Testis (tissue), 3 donors: ENCODE measurements around the gene YEATS2. TPM values are rescaled to one million over a fixed set of nuclear protein-coding genes. Genes with fewer than 3 reads are reported as not detected.

Experiments
- DNase-seq: peaks from one replicate; pipeline ENCODE4 v3.0.0-alpha.2; 2019
- H3K27ac ChIP-seq, 2 donors: fragments of 200-600 bp; sonication (generic); one replicate each; pipeline ENCODE4 v1.5.1; 2019
- H3K27me3 ChIP-seq: fragments of 200-600 bp; sonication (generic); one replicate; pipeline ENCODE4 v1.5.1; 2019
- H3K36me3 ChIP-seq: fragments of 200-600 bp; sonication (generic); one replicate; pipeline ENCODE4 v1.5.1; 2017; ENCODE audit warnings: low read depth; ENCODE audit errors: missing control alignments
- H3K4me1 ChIP-seq: fragments of 200-600 bp; sonication (generic); one replicate; pipeline ENCODE4 v1.5.1; 2019
- H3K4me3 ChIP-seq, 2 donors: fragments of 200-600 bp; sonication (generic); one replicate each; pipeline ENCODE4 v1.5.1; 2017 to 2019
- H3K9me3 ChIP-seq: fragments of 200-600 bp; sonication (generic); one replicate; pipeline ENCODE4 v1.5.1; 2017
- POLR2A ChIP-seq: fragments of 450-650 bp; IDR thresholded peaks from one replicate; pipeline ENCODE4 v1.6.1; 2017; ENCODE audit warnings: antibody characterized with exemption, mild to moderate bottlenecking, moderate library complexity
- WGBS, 2 donors: methylation state at CpG; one replicate each; pipeline ENCODE4 v1.1.5; 2018; 5-methylcytosine and 5-hydroxymethylcytosine counted together
- intact Hi-C: fragments of 100-400 bp; cut with DNase I; formaldehyde crosslinking; loops from one replicate; pipeline ENCODE4 v1.15.1; 2023; ENCODE audit warnings: low total_unique reads
- polyA plus RNA-seq: library from polyadenylated mRNA; stranded (reverse); fragments of 350-450 nt; fragmentation: Illumina TruSeq; extraction: RNeasy Lipid Tissue Mini Kit (QIAGEN cat#74804); gene quantifications from one replicate; pipeline ENCODE4 v1.2.3, GENCODE V29; 2014; ENCODE audit warnings: low read depth, low replicate concordance; ENCODE audit not compliant: insufficient read depth
- total RNA-seq, 2 donors: library from RNA; depleted of rRNA; stranded (reverse); fragments of >200 nt; gene quantifications; one replicate each; pipeline ENCODE4 v1.2.3, GENCODE V29; 2016
- TF ChIP-seq, protein P1 (sequence below), 3 experiments: fragments of 450-650 bp in 2 of 3; fragments of 200-600 bp in 1 of 3; sonication (generic) in 1 of 3; IDR thresholded peaks; one replicate each; pipeline ENCODE4 v1.5.1; 2016 to 2019; ENCODE audit warnings: antibody characterized with exemption in 3 of 3, mild to moderate bottlenecking in 2 of 3, moderate library complexity in 1 of 3

The YEATS2 gene
- total and polyA plus RNA-seq, 3 donors from 2014 or later = 19.3 to 41.7 (median 39.9) TPM

DNA sequence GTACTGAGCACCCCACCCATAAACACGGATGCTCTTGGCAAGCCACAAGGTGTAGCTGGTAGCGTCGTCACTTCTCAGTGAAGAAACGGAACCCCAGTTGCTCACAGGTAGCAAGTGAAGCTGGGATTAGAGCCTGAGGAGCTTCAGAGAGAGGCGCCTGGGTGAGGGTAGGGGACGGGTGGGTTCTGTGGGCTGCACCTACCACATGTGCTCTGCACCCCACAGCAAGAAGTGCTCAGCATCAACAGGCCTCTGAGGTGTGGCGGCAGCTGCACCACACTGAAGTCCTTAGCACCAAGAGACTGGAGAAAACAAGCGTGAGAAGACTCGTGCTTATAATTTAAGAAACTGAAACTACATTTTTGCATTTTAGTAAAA is 118.0 kb downstream of the YEATS2 start:
- WGBS, 2 donors = 77 to 86% methylated on average over 9 of the region's 9 CpGs

DNA sequence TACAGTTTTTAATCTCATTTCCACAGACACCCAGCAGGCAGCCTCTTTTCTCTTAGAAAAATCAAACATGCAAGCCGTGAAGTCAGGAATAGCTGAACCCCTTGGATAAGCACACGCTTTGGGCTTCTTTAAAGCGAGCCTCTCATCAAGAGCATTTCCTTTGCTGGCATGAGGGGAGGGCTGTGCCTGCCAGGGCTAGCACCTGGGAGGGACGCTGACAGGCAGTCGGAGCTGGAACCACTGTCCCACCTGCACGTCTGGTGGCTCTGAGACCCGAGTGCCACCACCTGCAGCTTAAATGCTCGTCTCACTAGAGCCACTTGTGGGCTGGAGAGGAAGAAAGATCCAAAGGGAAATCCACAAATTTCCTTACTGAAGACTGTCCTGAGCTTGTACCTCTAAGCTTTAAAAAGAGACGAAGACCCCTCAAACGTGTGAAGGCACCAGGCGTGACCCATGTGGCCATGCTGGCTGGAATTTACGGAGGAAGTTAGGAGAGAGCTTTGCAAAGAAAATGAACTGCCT is 118.4 kb downstream of the YEATS2 start:
- TF ChIP-seq, protein P1, sequence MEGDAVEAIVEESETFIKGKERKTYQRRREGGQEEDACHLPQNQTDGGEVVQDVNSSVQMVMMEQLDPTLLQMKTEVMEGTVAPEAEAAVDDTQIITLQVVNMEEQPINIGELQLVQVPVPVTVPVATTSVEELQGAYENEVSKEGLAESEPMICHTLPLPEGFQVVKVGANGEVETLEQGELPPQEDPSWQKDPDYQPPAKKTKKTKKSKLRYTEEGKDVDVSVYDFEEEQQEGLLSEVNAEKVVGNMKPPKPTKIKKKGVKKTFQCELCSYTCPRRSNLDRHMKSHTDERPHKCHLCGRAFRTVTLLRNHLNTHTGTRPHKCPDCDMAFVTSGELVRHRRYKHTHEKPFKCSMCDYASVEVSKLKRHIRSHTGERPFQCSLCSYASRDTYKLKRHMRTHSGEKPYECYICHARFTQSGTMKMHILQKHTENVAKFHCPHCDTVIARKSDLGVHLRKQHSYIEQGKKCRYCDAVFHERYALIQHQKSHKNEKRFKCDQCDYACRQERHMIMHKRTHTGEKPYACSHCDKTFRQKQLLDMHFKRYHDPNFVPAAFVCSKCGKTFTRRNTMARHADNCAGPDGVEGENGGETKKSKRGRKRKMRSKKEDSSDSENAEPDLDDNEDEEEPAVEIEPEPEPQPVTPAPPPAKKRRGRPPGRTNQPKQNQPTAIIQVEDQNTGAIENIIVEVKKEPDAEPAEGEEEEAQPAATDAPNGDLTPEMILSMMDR (IDR thresholded peaks at IDR 0.05) = no peak
- TF ChIP-seq POLR2A = no peak
- WGBS, 2 donors = 72 to 85% methylated on average over 11 to 12 of the region's 12 CpGs
- intact Hi-C loops = no loop called here
- Histone ChIP-seq H3K27me3 (no peaks in the 10 kb centered on the region), H3K27ac (no peak overlapping the region), H3K4me1 (no peaks in the 10 kb centered on the region), H3K9me3 (no peaks in the 10 kb centered on the region), H3K4me3 (no peak overlapping the region), H3K36me3 (no peaks in the 10 kb centered on the region)
- DNase-seq = no peak

More for the DNA sequence above, 118.0 kb downstream of the YEATS2 start:
- H3K4me3 ChIP-seq = no peak overlapping the region
- no peak overlapping the region for H3K27ac ChIP-seq
- intact Hi-C loops = no loop called here
- no peak for TF ChIP-seq POLR2A
- TF ChIP-seq, protein P1 (IDR thresholded peaks at IDR 0.05) = no peak
- no peaks in the 10 kb centered on the region for H3K36me3 ChIP-seq
- no peaks in the 10 kb centered on the region for H3K27me3 ChIP-seq
- H3K4me1 ChIP-seq = no peaks in the 10 kb centered on the region
- DNase-seq = no peak
- no peaks in the 10 kb centered on the region for H3K9me3 ChIP-seq

DNA sequence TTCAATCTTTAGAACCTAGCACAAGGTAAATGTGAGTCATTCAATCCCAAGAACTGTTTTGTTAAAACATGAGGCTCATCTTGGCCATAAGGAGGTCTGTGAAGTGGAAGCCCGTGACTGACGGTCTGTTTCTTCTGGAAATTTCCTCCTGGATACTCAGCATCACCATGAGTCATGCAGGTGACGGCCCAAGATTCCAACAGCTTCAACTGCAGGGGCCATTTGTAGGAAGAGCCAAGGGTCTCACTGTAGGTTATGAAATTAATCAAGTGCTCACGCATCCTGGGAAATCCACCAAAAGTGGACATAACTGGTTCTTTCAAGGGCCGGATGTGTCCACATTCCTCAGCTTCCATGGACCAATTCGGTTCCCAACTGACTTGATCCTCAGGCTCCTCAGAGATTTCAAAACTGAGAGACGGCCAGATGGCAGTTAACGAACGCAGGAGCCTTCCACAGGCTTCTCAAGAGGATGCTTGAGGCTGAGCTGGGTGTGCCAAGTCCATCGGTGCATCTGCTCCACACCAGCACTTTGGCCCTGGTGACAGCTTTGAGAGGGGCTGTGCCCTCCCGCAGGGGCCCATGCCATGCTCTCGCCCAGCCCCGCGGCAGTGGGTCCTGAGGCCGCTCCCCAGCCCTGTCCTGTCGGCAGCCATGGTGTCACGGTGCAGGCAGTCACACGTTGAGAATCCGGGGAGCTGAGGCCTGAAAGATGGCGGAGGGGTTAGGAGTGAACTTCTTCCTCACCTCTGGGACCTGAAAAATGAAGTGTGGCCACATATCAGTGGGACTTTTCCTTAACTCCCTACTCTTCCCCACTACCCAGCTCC is 119.3 kb downstream of the YEATS2 start:
- no peak for DNase-seq
- Histone ChIP-seq H3K4me3 (no peak overlapping the region), H3K27ac (no peak overlapping the region), H3K9me3 (no peaks in the 10 kb centered on the region), H3K36me3 (no peaks in the 10 kb centered on the region), H3K4me1 (no peaks in the 10 kb centered on the region), H3K27me3 (no peaks in the 10 kb centered on the region)
- 88 to 90% methylated on average over 11 to 20 of the region's 20 CpGs for WGBS, 2 donors
- TF ChIP-seq, protein P1 (IDR thresholded peaks at IDR 0.05) = no peak
- no peak for TF ChIP-seq POLR2A
- intact Hi-C loops = no loop called here

DNA sequence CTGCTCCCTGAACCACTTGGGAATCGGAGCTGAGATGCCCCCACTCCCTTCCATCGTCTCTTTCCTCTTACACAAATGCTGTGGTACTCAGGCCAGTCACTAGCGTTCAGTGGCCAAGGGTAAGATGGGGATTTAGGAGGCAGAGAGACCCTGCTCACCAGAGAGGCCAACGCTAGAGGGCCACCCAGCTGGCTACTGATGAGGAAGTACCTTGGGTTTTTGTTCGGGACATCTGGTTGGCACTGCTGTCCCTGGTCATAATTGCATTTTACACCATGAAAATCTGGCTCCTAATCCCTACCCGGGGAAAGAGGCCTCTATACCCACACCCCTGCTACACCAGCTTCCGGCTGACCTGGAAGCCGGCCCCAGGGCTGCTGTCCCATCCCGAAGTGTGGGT is 120.0 kb downstream of the YEATS2 start:
- no peak for DNase-seq
- H3K36me3 ChIP-seq = no peaks in the 10 kb centered on the region
- H3K27me3 ChIP-seq = no peaks in the 10 kb centered on the region
- no peaks in the 10 kb centered on the region for H3K9me3 ChIP-seq
- H3K4me1 ChIP-seq = no peaks in the 10 kb centered on the region
- 95% methylated on average over 7 to 9 of the region's 9 CpGs for WGBS, 2 donors
- intact Hi-C loops = no loop called here
- no peak overlapping the region for H3K27ac ChIP-seq
- no peak for TF ChIP-seq POLR2A
- TF ChIP-seq, protein P1 (IDR thresholded peaks at IDR 0.05) = no peak
- no peak overlapping the region for H3K4me3 ChIP-seq
